Measurements from ENCODE around the gene LRRC36.

LRRC36 gene

GRCh38 chr16:67294938-67295361, 31.7 kb upstream of the LRRC36 start:
- Histone ChIP-seq H3K9me3 (ENCODE audit: insufficient read depth, low read length, severe bottlenecking) (no peaks in the 10 kb centered on the region), H4K20me1 (ENCODE audit: insufficient read depth, low read length) (no peaks in the 10 kb centered on the region), H3K79me2 (ENCODE audit: insufficient read depth, low read length) (no peaks in the 10 kb centered on the region), H3K27me3 (ENCODE audit: insufficient read depth, low read length, poor library complexity) (no peaks in the 10 kb centered on the region), H3K4me3 (ENCODE audit: low read depth in 1 of 2, low read length in 2 of 2) (no peak overlapping the region), H3K27ac (ENCODE audit: low read length) (no peak overlapping the region), H3K4me2 (ENCODE audit: insufficient read depth, low read length) (no peak overlapping the region), H3K4me1 (ENCODE audit: insufficient read depth, low read length) (no peaks in the 10 kb centered on the region), H2AFZ (ENCODE audit: low read depth, low read length) (no peak overlapping the region), H3K9ac (ENCODE audit: low read depth, low read length) (no peak overlapping the region), H3K36me3 (ENCODE audit: insufficient read depth, low read length) (no peaks in the 10 kb centered on the region)
- TF ChIP-seq CTCF (IDR thresholded peaks at IDR 0.05; ENCODE audit: borderline replicate concordance, extremely low read depth, low read length, poor library complexity, severe bottlenecking) (no peak), EZH2 (IDR thresholded peaks at IDR 0.05; ENCODE audit: borderline replicate concordance, low read depth, low read length, severe bottlenecking) (no peak)
- ATAC-seq (ENCODE audit: insufficient read depth, low read depth) (no peak), DNase-seq (no peak)

GRCh38 chr16:67296420-67296819, 30.2 kb upstream of the LRRC36 start:
- H3K4me2 ChIP-seq (ENCODE audit: insufficient read depth, low read length), result no peak overlapping the region
- no peaks in the 10 kb centered on the region for H3K9me3 ChIP-seq (ENCODE audit: insufficient read depth, low read length, severe bottlenecking)
- H3K9ac ChIP-seq (ENCODE audit: low read depth, low read length), result no peak overlapping the region
- DNase-seq (no peak), ATAC-seq (ENCODE audit: insufficient read depth, low read depth) (no peak)
- H3K27ac ChIP-seq (ENCODE audit: low read length), result no peak overlapping the region
- H2AFZ ChIP-seq (ENCODE audit: low read depth, low read length), result no peak overlapping the region
- no peaks in the 10 kb centered on the region for H3K36me3 ChIP-seq (ENCODE audit: insufficient read depth, low read length)
- no peaks in the 10 kb centered on the region for H3K27me3 ChIP-seq (ENCODE audit: insufficient read depth, low read length, poor library complexity)
- no peaks in the 10 kb centered on the region for H3K4me1 ChIP-seq (ENCODE audit: insufficient read depth, low read length)
- TF ChIP-seq CTCF (IDR thresholded peaks at IDR 0.05; ENCODE audit: borderline replicate concordance, extremely low read depth, low read length, poor library complexity, severe bottlenecking) (no peak), EZH2 (IDR thresholded peaks at IDR 0.05; ENCODE audit: borderline replicate concordance, low read depth, low read length, severe bottlenecking) (no peak)
- no peak overlapping the region for H3K4me3 ChIP-seq (ENCODE audit: low read depth in 1 of 2, low read length in 2 of 2)
- H4K20me1 ChIP-seq (ENCODE audit: insufficient read depth, low read length), result no peaks in the 10 kb centered on the region
- no peaks in the 10 kb centered on the region for H3K79me2 ChIP-seq (ENCODE audit: insufficient read depth, low read length)

GRCh38 chr16:67298277-67298676, 28.3 kb upstream of the LRRC36 start:
- DNase-seq (no peak), ATAC-seq (ENCODE audit: insufficient read depth, low read depth) (no peak)
- no peaks in the 10 kb centered on the region for H3K79me2 ChIP-seq (ENCODE audit: insufficient read depth, low read length)
- no peak overlapping the region for H3K9ac ChIP-seq (ENCODE audit: low read depth, low read length)
- H3K27ac ChIP-seq (ENCODE audit: low read length), result no peak overlapping the region
- no peaks in the 10 kb centered on the region for H3K9me3 ChIP-seq (ENCODE audit: insufficient read depth, low read length, severe bottlenecking)
- H2AFZ ChIP-seq (ENCODE audit: low read depth, low read length), result no peak overlapping the region
- H3K27me3 ChIP-seq (ENCODE audit: insufficient read depth, low read length, poor library complexity), result no peaks in the 10 kb centered on the region
- H4K20me1 ChIP-seq (ENCODE audit: insufficient read depth, low read length), result no peaks in the 10 kb centered on the region
- no peaks in the 10 kb centered on the region for H3K4me1 ChIP-seq (ENCODE audit: insufficient read depth, low read length)
- no peak overlapping the region for H3K4me3 ChIP-seq (ENCODE audit: low read depth in 1 of 2, low read length in 2 of 2)
- TF ChIP-seq EZH2 (IDR thresholded peaks at IDR 0.05; ENCODE audit: borderline replicate concordance, low read depth, low read length, severe bottlenecking) (no peak), CTCF (IDR thresholded peaks at IDR 0.05; ENCODE audit: borderline replicate concordance, extremely low read depth, low read length, poor library complexity, severe bottlenecking) (no peak)
- no peaks in the 10 kb centered on the region for H3K36me3 ChIP-seq (ENCODE audit: insufficient read depth, low read length)
- no peak overlapping the region for H3K4me2 ChIP-seq (ENCODE audit: insufficient read depth, low read length)

GRCh38 chr16:67299269-67299668, 27.3 kb upstream of the LRRC36 start:
- no peaks in the 10 kb centered on the region for H3K27me3 ChIP-seq (ENCODE audit: insufficient read depth, low read length, poor library complexity)
- no peak overlapping the region for H2AFZ ChIP-seq (ENCODE audit: low read depth, low read length)
- no peaks in the 10 kb centered on the region for H3K36me3 ChIP-seq (ENCODE audit: insufficient read depth, low read length)
- DNase-seq, result no peak
- no peak for TF ChIP-seq EZH2 (IDR thresholded peaks at IDR 0.05; ENCODE audit: borderline replicate concordance, low read depth, low read length, severe bottlenecking)
- no peak for TF ChIP-seq CTCF (IDR thresholded peaks at IDR 0.05; ENCODE audit: borderline replicate concordance, extremely low read depth, low read length, poor library complexity, severe bottlenecking)
- no peaks in the 10 kb centered on the region for H3K79me2 ChIP-seq (ENCODE audit: insufficient read depth, low read length)
- no peaks in the 10 kb centered on the region for H4K20me1 ChIP-seq (ENCODE audit: insufficient read depth, low read length)
- no peaks in the 10 kb centered on the region for H3K9me3 ChIP-seq (ENCODE audit: insufficient read depth, low read length, severe bottlenecking)
- H3K4me1 ChIP-seq (ENCODE audit: insufficient read depth, low read length), result no peaks in the 10 kb centered on the region
- H3K4me2 ChIP-seq (ENCODE audit: insufficient read depth, low read length), result no peak overlapping the region
- no peak overlapping the region for H3K4me3 ChIP-seq (ENCODE audit: low read depth in 1 of 2, low read length in 2 of 2)
- H3K9ac ChIP-seq (ENCODE audit: low read depth, low read length), result no peak overlapping the region
- ATAC-seq (ENCODE audit: insufficient read depth, low read depth), result no peak
- no peak overlapping the region for H3K27ac ChIP-seq (ENCODE audit: low read length)
